Activated T-cell treated with anti-CD3 and anti-CD28 coated beads for 48 hours (primary cell): ENCODE measurements around the gene CALB2.

Experiments used
- DNase-seq: peaks from one replicate; pipeline ENCODE4 v3.0.0-alpha.2; 2020; ENCODE audit warnings: low read depth

CALB2 gene

GRCh38 chr16:71426880-71427615 is 68.5 kb downstream of the CALB2 start:
- DNase-seq, result no peak

- DNase-seq, result no peak
Observed at GRCh38 chr16:71428385-71428784, 69.9 kb downstream of the CALB2 start.

- no peak for DNase-seq
Observed at GRCh38 chr16:71428883-71429282, 70.4 kb downstream of the CALB2 start.

- no peak for DNase-seq
Observed at GRCh38 chr16:71429581-71429980, 71.1 kb downstream of the CALB2 start.

- DNase-seq, result no peak
Observed at GRCh38 chr16:71430744-71431143, 72.2 kb downstream of the CALB2 start.

GRCh38 chr16:71431176-71431575 is 72.7 kb downstream of the CALB2 start:
- no peak for DNase-seq

GRCh38 chr16:71431991-71432390 is 73.5 kb downstream of the CALB2 start:
- DNase-seq, result no peak

GRCh38 chr16:71432906-71433305 is 74.4 kb downstream of the CALB2 start:
- no peak for DNase-seq

- no peak for DNase-seq
Observed at GRCh38 chr16:71436473-71436872, 78.0 kb downstream of the CALB2 start.

- DNase-seq, result no peak
Observed at GRCh38 chr16:71439523-71439922, 81.0 kb downstream of the CALB2 start.
